Keratinocyte (primary cell): ENCODE data around the gene POM121L2. TPM values are rescaled to one million over a fixed set of nuclear protein-coding genes. Genes with fewer than 3 reads are reported as not detected.

Source experiments
- DNase-seq: peaks from one replicate; pipeline ENCODE4 v3.0.0-alpha.2; 2011; ENCODE audit warnings: low read depth, missing footprints, low spot score
- FAIRE-seq: peaks from 2 replicates; lab custom pipeline; 2011; peaks lifted over from hg19 to GRCh38; lab: Jason Lieb, UNC
- H2AFZ ChIP-seq: 2 replicates; pipeline ENCODE4 v1.6.0; 2012; ENCODE audit warnings: low read length, control low read depth, inconsistent platforms; ENCODE audit not compliant: control insufficient read depth
- H3K27ac ChIP-seq: 2 replicates; pipeline ENCODE4 v1.5.1; 2011; ENCODE audit warnings: low read length; ENCODE audit not compliant: control insufficient read depth, insufficient read depth
- H3K27me3 ChIP-seq: 3 replicates; pipeline ENCODE4 v1.6.0; 2011; ENCODE audit warnings: low read length; ENCODE audit not compliant: control insufficient read depth, insufficient read depth; ENCODE audit errors: extremely low read depth
- H3K36me3 ChIP-seq, 2 experiments: 2 replicates in 1 of 2; 3 replicates in 1 of 2; pipeline ENCODE4 v1.5.1; 2011; ENCODE audit warnings: low read length in 2 of 2, mild to moderate bottlenecking in 1 of 2; ENCODE audit not compliant: control insufficient read depth in 2 of 2, insufficient read depth in 2 of 2; ENCODE audit errors: extremely low read depth in 1 of 2
- H3K4me1 ChIP-seq: 3 replicates; pipeline ENCODE4 v1.5.1; 2011; ENCODE audit warnings: low read length; ENCODE audit not compliant: control insufficient read depth, insufficient read depth; ENCODE audit errors: extremely low read depth
- H3K4me2 ChIP-seq: 3 replicates; pipeline ENCODE4 v1.6.0; 2011; ENCODE audit warnings: low read depth, low read length; ENCODE audit not compliant: control insufficient read depth, insufficient read depth; ENCODE audit errors: extremely low read depth
- H3K4me3 ChIP-seq, 3 experiments: fragments of 200-600 bp in 1 of 3; sonication (generic) in 1 of 3; 2 replicates in 2 of 3; 3 replicates in 1 of 3; pipeline ENCODE4 v1.5.1; 2011 to 2016; ENCODE audit warnings: low read length in 3 of 3, mild to moderate bottlenecking in 3 of 3, control low read depth in 2 of 3, inconsistent platforms in 1 of 3, low read depth in 1 of 3, mixed read lengths in 1 of 3, mixed run types in 1 of 3, moderate library complexity in 1 of 3; ENCODE audit not compliant: control insufficient read depth in 2 of 3, insufficient read depth in 2 of 3; ENCODE audit errors: extremely low read depth in 1 of 3
- H3K79me2 ChIP-seq: 2 replicates; pipeline ENCODE4 v1.6.0; 2012; ENCODE audit warnings: low read length; ENCODE audit not compliant: control insufficient read depth, insufficient read depth
- H3K9ac ChIP-seq: 3 replicates; pipeline ENCODE4 v1.6.0; 2011; ENCODE audit warnings: low read length; ENCODE audit not compliant: control insufficient read depth, insufficient read depth; ENCODE audit errors: extremely low read depth
- H3K9me1 ChIP-seq: 3 replicates; pipeline ENCODE4 v1.6.0; 2011; ENCODE audit warnings: low read length; ENCODE audit not compliant: control insufficient read depth, insufficient read depth; ENCODE audit errors: extremely low read depth
- H3K9me3 ChIP-seq: 2 replicates; pipeline ENCODE4 v1.5.1; 2012; ENCODE audit warnings: low read depth, low read length; ENCODE audit not compliant: control insufficient read depth
- H4K20me1 ChIP-seq: 3 replicates; pipeline ENCODE4 v1.6.0; 2011; ENCODE audit warnings: low read length; ENCODE audit not compliant: control insufficient read depth, insufficient read depth; ENCODE audit errors: extremely low read depth
- EZH2 ChIP-seq: IDR thresholded peaks from one replicate; pipeline ENCODE4 v1.6.1; 2012; ENCODE audit warnings: inconsistent platforms, mild to moderate bottlenecking, low read length, moderate library complexity
- dilution Hi-C: fragments of 300-500 bp; cut with MboI; formaldehyde crosslinking; loops from one replicate; pipeline ENCODE4 v1.7.0; 2020; ENCODE audit warnings: low sequenced_read_pairs; ENCODE audit not compliant: extremely low pct_ligation_motif_present
- polyA plus RNA-seq, 5 experiments: library from polyadenylated mRNA; depleted of rRNA in 3 of 5; stranded (reverse) in 3 of 5; stranded (forward) in 1 of 5; unstranded in 1 of 5; fragments of >200 nt; gene quantifications; 1 replicate in 1 of 5; 2 replicates in 3 of 5; 3 replicates in 1 of 5; pipeline versions ENCODE4 v1.2.1 to v1.2.3, GENCODE V29; 2011 to 2012; ENCODE audit warnings: missing spikeins in 2 of 5, low read depth in 1 of 5, low replicate concordance in 1 of 5
- TF ChIP-seq, protein P1 (sequence below), 3 experiments: IDR thresholded peaks in 1 of 3; conservative IDR thresholded peaks in 1 of 3; optimal IDR thresholded peaks in 1 of 3; 2 replicates in 2 of 3; 3 replicates in 1 of 3; pipeline versions ENCODE3 to v1.5.1; 2011; ENCODE audit warnings: low read length in 3 of 3, mild to moderate bottlenecking in 3 of 3, moderate library complexity in 2 of 3, control low read depth in 1 of 3, inconsistent platforms in 1 of 3; ENCODE audit not compliant: insufficient read depth in 2 of 3; ENCODE audit errors: extremely low read depth in 1 of 3

The POM121L2 gene
- polyA plus RNA-seq, 1 donor (not counting 4 experiments of a cell fraction or from before 2014, with no cell fraction given) = not detected

DNA sequence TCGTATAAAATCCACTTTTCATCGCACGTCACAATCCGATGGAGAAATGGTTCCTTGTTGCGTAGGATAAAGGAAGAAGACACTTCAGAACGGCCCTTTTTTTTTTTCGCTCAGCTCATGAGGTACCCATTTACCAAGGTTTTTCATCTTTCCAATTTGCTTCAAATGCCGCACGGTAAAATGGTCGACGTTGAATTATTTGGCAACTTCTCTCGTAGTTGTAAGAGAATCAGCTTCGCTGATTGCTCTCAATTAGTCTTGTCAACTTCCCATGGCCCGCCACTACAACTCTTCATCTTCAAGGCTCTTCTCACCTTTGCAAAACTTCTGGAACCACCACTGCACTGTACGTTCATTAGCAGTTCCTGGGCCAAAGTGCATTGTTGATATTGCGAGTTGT is 28.8 kb downstream of the POM121L2 start:
- H3K36me3 ChIP-seq = no peaks in the 10 kb centered on the region
- H3K79me2 ChIP-seq = no peaks in the 10 kb centered on the region
- H3K9me3 ChIP-seq = no peaks in the 10 kb centered on the region
- peak overlapping the region; percentile 8 for H3K4me2 ChIP-seq
- DNase-seq (no peak), FAIRE-seq (no peak)
- H3K27me3 ChIP-seq = peaks cover 30% of the 10 kb centered on the region
- H3K9me1 ChIP-seq = no peaks in the 10 kb centered on the region
- dilution Hi-C loops = no loop called here
- H3K9ac ChIP-seq = no peak overlapping the region
- no peak overlapping the region for H2AFZ ChIP-seq
- no peak overlapping the region for H3K27ac ChIP-seq
- TF ChIP-seq, protein P1, sequence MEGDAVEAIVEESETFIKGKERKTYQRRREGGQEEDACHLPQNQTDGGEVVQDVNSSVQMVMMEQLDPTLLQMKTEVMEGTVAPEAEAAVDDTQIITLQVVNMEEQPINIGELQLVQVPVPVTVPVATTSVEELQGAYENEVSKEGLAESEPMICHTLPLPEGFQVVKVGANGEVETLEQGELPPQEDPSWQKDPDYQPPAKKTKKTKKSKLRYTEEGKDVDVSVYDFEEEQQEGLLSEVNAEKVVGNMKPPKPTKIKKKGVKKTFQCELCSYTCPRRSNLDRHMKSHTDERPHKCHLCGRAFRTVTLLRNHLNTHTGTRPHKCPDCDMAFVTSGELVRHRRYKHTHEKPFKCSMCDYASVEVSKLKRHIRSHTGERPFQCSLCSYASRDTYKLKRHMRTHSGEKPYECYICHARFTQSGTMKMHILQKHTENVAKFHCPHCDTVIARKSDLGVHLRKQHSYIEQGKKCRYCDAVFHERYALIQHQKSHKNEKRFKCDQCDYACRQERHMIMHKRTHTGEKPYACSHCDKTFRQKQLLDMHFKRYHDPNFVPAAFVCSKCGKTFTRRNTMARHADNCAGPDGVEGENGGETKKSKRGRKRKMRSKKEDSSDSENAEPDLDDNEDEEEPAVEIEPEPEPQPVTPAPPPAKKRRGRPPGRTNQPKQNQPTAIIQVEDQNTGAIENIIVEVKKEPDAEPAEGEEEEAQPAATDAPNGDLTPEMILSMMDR (optimal IDR thresholded peaks at IDR 0.05 in 1 of 3, IDR thresholded peaks at IDR 0.05 in 1 of 3, conservative IDR thresholded peaks at IDR 0.05 in 1 of 3; ENCODE audit: extremely low read depth in 1 of 3, insufficient read depth in 2 of 3, low read length in 3 of 3) = no peak
- no peak for TF ChIP-seq EZH2
- H3K4me1 ChIP-seq = peaks cover 8% of the 10 kb centered on the region
- peak overlapping the region in 1 of 3 experiments; percentile 5 for H3K4me3 ChIP-seq
- no peaks in the 10 kb centered on the region for H4K20me1 ChIP-seq

DNA sequence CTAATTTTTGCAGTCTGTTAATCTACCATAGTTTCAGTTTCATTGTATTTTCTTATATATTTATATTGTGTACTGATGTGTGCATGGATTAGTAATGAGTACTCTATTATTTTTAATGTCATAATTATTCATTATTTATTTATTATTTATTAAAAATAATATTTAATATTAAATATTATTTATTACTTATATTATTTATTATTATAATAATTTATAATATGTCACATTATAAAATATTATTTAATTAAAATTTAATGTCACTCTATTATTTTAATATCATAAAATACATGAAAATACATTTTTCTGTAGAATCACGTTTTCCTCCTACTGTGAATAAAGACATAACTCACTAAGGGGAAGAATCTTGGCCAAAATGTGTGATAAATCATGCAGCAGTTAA is 30.5 kb downstream of the POM121L2 start:
- TF ChIP-seq, protein P1 (optimal IDR thresholded peaks at IDR 0.05 in 1 of 3, IDR thresholded peaks at IDR 0.05 in 1 of 3, conservative IDR thresholded peaks at IDR 0.05 in 1 of 3; ENCODE audit: extremely low read depth in 1 of 3, insufficient read depth in 2 of 3, low read length in 3 of 3) = no peak
- no peak for TF ChIP-seq EZH2
- Histone ChIP-seq H3K27ac (no peak overlapping the region), H3K9ac (no peak overlapping the region), H3K36me3 (no peaks in the 10 kb centered on the region), H3K9me3 (no peaks in the 10 kb centered on the region), H3K79me2 (no peaks in the 10 kb centered on the region), H3K9me1 (no peaks in the 10 kb centered on the region), H3K4me2 (peak overlapping the region; percentile 80), H3K4me1 (peaks cover 3% of the 10 kb centered on the region), H3K27me3 (peaks cover 24% of the 10 kb centered on the region), H2AFZ (no peak overlapping the region), H3K4me3 (no peak overlapping the region), H4K20me1 (no peaks in the 10 kb centered on the region)
- dilution Hi-C loops = no loop called here
- DNase-seq (no peak), FAIRE-seq (no peak)
